Stimulated activated CD4-positive, alpha-beta T cell treated with anti-CD3 and anti-CD28 coated beads, TNF-alpha, amount 100 ng/mL, for 1 hour (primary cell): ENCODE data around the gene PKP3.
"Not testable (repeated sequence)": the region's sequence is repeated elsewhere in the genome, so short reads cannot be mapped to it uniquely, and the experiment has no call there.

Experiments used
- DNase-seq, 3 donors: peaks; one replicate each; pipeline ENCODE4 v3.0.0-alpha.2; 2020; ENCODE audit warnings: low read depth in 3 of 3, low spot score in 1 of 3

The PKP3 gene

DNA sequence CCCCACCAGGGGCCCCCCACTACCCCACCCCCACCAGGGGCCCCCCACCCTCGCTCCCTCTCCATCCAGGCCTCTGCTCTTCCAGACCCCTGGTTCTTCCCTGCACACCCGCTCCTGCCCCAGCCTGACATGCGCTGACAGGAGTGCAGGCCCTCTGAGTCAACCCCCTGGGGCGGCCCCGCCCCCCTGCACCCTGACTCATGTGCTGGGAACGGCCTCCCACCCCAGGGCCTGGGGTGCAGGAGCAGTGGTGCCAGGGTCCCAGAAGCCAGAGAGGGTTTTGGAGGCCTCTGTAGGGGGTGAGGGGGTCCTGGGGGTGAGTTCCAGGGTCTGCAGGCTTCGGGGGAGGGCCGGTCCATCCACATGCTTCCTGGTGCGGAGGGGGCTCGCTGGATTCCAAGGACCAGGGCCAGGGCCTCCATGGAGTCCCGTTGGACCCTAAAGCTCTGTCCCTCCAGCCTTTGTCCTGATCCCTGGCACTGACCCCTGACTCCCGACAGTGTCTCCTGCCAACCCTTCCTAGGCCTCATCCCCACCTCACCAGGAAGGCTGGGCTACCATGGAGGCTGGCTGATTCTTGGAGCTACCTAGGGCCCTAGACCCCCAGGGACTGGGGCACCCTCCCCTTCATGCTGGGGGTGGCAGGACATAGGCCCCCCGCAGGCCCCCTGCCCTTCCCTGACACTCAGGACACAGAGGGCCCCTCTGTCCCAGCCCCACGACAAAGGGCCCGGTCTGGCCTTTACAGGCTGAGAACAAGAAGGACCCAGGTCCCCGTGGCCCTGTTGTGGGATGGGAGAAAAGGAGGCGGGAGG lies 583 bp upstream of the PKP3 start:
- no peak for DNase-seq

DNA sequence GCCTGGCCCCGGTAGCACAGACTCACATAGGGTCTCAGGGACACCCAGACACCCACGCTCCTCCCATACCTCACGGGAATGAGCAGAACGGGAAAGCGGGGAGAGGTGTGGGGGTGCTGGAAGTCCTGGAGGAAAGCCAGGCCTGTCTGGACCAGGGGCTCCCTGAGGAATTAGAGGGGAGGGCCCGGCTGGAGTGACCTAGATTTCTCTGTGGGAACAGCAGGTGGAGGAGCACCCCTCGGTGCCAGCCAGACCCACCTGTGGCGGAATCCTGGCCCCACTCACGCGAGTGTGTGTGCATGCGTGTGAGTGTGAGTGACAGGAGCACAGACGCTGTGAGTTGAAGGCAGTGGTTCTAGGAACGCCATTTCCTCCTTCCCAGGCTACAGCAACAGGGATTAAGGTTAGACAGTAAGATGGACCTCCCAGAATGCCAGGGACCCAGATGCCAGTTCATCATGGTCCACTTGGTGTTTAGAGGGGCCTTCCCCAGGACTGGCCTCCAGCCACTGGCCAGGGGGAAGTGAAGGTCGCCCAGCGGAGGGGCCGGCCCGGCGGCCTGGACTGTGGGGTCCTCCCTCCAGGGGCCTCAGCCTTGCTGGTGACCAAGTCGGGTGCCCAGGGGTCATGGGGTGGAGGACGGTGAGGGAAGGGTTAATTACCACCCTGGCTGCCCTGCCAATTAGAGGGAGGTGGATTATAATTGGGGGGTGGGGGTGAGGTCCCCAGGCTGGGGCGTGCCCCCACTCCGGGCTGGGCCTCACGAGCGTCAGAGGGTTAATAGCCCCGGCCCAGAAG lies 1.0 kb downstream of the PKP3 start:
- no peak for DNase-seq

GRCh38 chr11:395866-396265 lies 1.9 kb downstream of the PKP3 start:
- DNase-seq = no peak

GRCh38 chr11:396511-396947 lies 2.5 kb downstream of the PKP3 start:
- no peak for DNase-seq

- no peak for DNase-seq
Observed at GRCh38 chr11:396948-397548, 3.0 kb downstream of the PKP3 start.

GRCh38 chr11:398826-399225 lies 4.8 kb downstream of the PKP3 start:
- DNase-seq = no peak

GRCh38 chr11:399731-400211 lies 5.8 kb downstream of the PKP3 start:
- no peak for DNase-seq

DNA sequence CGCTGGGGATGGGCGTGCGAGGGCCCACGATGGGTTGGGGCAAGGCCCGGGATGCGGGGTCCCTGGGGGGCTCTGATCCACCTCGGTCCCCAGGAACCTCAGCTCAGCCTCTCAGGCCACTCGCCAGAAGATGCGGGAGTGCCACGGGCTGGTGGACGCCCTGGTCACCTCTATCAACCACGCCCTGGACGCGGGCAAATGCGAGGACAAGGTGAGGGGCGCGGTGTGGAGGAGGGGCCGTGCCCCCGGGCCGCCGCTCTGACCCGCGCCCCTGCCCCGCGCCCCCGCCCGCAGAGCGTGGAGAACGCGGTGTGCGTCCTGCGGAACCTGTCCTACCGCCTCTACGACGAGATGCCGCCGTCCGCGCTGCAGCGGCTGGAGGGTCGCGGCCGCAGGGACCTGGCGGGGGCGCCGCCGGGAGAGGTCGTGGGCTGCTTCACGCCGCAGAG lies 6.3 kb downstream of the PKP3 start:
- DNase-seq = no peak

DNA sequence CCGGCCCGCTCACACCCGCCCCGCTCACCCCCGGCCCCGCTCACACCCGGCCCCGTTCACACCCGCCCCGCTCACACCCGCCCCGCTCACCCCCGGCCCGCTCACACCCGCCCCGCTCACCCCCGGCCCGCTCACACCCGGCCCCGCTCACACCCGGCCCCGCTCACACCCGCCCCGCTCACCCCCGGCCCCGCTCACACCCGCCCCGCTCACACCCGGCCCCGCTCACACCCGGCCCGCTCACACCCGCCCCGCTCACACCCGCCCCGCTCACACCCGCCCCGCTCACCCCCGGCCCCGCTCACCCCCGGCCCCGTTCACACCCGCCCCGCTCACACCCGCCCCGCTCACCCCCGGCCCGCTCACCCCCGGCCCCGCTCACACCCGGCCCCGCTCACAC lies 7.2 kb downstream of the PKP3 start:
- DNase-seq = not testable (repeated sequence)

GRCh38 chr11:403021-403760 lies 9.2 kb downstream of the PKP3 start:
- DNase-seq = no peak

DNA sequence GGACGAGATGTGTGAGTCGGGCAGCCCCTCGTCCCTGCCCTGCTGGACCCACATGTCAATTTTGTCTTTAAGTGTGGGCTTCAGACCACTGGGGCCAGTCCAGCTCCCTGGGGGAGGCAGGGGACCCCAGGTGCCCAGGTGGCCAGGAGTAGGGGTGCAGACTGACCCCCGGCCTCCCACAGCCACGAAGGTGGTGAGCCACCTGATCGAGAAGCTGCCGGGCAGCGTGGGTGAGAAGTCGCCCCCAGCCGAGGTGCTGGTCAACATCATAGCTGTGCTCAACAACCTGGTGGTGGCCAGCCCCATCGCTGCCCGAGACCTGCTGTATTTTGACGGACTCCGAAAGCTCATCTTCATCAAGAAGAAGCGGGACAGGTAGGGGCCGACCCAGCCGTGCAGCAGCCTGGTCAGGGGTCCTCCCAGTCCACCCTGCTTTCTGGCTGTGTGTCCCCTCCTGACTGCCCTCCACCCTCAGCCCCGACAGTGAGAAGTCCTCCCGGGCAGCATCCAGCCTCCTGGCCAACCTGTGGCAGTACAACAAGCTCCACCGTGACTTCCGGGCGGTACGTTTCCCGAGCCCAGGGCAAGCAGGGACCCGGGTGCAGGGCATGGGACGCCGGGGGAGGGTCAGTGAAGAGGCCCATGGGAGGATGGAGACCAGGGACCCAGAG lies 9.9 kb downstream of the PKP3 start:
- no peak for DNase-seq

DNA sequence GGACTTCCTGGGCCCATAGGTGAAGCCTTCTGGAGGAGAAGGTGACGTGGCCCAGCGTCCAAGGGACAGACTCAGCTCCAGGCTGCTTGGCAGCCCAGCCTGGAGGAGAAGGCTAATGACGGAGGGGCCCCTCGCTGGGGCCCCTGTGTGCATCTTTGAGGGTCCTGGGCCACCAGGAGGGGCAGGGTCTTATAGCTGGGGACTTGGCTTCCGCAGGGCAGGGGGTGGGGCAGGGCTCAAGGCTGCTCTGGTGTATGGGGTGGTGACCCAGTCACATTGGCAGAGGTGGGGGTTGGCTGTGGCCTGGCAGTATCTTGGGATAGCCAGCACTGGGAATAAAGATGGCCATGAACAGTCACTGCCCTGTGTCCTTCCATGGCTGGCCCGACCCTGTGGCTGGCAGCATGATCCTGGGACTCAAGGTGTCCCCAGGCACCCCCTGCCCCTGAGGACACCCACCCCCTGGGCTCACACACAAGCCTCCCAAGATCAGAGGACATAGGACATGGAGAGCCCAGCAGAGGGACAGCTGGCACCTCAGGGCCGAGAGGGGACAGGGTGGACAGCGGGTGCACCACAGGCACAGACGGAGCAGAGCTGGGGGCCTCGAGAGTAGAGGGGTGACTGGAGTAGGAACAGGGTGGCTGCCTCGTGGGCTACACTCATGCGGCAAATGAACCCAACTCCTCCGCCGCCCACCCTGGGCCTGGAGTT lies 10.7 kb downstream of the PKP3 start:
- DNase-seq = no peak

DNA sequence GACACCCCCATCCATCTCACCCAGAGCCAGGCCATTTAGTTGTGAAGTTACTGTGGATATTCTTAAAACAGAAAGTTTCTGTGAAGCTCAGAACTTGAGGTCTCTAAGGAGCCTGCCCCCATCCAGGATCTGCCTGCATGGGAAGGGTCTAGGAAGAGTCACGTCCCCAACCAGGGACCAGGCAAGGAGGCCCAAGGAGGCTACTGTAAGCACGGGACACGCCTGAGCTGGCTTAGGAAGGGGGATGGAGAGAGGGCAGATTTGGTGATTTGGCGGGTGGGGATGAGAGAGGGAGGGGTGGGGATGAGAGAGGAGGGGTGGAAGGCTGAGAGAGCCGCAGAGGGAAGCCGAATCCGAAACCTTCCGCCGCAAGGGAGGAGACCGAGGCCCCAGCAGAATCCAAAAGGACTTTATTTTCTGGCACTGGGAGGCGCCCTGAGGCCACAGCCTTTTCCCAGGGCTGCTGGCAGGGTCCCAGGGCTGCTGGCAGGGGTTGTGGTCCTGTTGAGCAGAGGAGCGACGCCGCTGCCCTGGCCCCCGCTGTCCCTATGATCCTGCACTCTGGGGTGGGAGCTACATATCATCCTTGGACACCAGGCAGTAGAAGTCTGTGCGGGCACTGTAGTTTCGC lies 11.4 kb downstream of the PKP3 start:
- DNase-seq = no peak

DNA sequence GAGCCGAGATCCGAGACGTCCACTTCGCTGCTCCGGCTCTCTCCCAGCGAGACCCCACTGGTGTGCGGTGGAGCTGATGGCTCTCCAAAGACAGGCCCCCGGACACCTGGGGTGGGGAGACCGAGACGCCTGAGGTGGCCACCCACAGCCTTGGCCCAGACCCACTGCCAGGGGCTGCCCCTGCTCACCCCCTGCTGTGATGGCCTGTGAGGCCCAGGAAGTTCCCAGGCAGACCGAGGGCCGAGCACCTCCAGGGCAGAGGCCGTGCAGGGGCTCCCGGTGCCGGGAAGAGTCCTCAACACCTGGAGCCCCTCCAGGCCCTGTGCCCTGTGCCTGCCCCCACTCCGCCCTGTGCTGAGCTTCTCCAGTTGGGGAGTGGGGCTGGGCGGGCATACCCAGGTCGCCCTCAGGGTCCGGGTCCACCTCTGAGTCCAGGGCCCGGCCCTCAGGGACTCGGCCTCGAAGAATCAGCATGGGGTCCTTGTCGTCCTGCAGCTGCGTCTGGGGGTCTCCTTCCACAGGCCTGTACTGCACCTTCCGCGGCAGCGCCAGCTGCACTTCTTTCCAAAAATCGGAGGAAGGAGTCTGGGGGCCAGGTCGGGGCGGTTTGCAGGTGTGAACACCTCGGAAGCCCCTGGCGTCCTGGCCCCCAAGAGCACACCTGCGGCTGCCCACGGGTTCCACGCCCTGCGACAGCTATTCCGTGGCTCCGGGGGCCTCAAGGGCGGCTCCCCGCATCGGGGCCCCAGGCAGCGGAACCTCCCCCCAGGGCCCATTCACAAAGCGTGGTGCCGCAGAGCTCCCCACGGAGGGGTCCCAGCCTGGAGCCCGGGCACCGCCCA lies 12.2 kb downstream of the PKP3 start:
- DNase-seq = no peak

DNA sequence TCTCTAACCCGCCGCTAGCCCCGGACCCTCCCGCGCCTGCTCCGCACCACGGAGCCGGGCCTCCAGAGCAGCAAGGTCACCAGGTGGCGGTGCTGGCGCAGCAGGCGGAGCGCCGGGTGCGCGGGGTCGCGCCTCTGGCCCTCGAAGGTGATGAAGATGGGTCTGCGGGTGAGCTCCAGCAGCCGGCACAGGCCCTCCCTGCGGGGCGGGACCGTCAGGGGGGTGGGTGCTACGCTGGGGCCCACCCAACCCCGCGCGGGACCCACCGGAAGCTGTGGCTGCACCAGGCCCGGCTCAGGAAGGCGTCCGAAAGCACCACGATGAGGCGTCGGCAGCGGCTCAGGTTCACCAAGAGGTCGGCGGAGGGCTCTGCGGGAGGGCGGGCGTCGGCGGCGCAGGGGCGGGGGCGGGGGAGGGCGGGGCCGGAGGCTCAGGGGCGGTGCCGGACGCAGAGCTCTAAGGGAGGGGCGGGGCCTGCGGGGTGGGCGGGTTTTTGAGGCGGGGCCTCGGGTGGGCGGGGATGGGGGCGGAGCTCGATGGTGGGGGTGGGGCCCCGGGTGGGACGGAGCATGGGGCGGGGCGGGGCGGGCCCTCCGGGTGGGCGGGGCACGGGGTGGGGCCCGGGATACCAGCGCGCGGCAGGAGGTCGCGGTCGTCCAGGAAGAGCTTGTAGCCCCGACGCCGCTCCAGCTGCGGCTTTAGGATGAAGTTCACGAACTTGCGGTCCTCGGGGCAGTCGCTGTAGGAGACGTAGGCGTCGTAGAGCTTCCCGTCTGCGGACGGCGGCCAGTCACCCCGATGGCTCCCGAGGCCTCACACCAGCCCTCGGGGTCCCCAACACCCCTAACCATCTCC lies 13.0 kb downstream of the PKP3 start:
- peak; percentile 73 to 83 (median 74) for DNase-seq

GRCh38 chr11:407651-408123 lies 13.7 kb downstream of the PKP3 start:
- DNase-seq = no peak
